DOHH2 (cell line): ENCODE measurements around the gene SIRPG.

Experiments
- EZH2phosphoT487 ChIP-seq: fragments of 200-600 bp; sonication (generic); IDR thresholded peaks from 2 replicates; pipeline ENCODE4 v1.6.1; 2017; ENCODE audit warnings: borderline replicate concordance, mild to moderate bottlenecking, antibody characterized with exemption, low read length, moderate library complexity, mixed read lengths
- TF ChIP-seq, protein P1 (sequence below): fragments of 200-600 bp; sonication (generic); IDR thresholded peaks from one replicate; pipeline ENCODE4 v1.5.1; 2014; ENCODE audit warnings: antibody characterized with exemption, mild to moderate bottlenecking, low read depth, low read length; ENCODE audit not compliant: poor library complexity, severe bottlenecking

- TF ChIP-seq, protein P1, sequence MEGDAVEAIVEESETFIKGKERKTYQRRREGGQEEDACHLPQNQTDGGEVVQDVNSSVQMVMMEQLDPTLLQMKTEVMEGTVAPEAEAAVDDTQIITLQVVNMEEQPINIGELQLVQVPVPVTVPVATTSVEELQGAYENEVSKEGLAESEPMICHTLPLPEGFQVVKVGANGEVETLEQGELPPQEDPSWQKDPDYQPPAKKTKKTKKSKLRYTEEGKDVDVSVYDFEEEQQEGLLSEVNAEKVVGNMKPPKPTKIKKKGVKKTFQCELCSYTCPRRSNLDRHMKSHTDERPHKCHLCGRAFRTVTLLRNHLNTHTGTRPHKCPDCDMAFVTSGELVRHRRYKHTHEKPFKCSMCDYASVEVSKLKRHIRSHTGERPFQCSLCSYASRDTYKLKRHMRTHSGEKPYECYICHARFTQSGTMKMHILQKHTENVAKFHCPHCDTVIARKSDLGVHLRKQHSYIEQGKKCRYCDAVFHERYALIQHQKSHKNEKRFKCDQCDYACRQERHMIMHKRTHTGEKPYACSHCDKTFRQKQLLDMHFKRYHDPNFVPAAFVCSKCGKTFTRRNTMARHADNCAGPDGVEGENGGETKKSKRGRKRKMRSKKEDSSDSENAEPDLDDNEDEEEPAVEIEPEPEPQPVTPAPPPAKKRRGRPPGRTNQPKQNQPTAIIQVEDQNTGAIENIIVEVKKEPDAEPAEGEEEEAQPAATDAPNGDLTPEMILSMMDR = no peak
- TF ChIP-seq EZH2phosphoT487 = no peak
Measured at GRCh38 chr20:1664911-1665310, 7.3 kb upstream of the SIRPG start.
